ENCODE results near the gene DGKH. TPM values are rescaled to one million over a fixed set of nuclear protein-coding genes. Genes with fewer than 3 reads are reported as not detected.

DGKH gene
- total RNA-seq, 1 experiment from 2014 or later: 22.8 TPM

- H3K4me1 ChIP-seq (ENCODE audit: control insufficient read depth, insufficient read depth, low read length): no peaks in the 10 kb centered on the region
- no peak overlapping the region for H3K27ac ChIP-seq (ENCODE audit: low read length)
- no peaks in the 10 kb centered on the region for H3K27me3 ChIP-seq (ENCODE audit: control insufficient read depth, insufficient read depth, low read length)
- no peak for ATAC-seq
- ChIA-PET CTCF (no interaction called here), POLR2A (no interaction called here)
- intact Hi-C loops (cut with micrococcal nuclease; ENCODE audit: unreplicated experiment): no loop called here
- no peak for DNase-seq (ENCODE audit: low read depth, low spot score)
- no peaks in the 10 kb centered on the region for H3K9me3 ChIP-seq (ENCODE audit: control insufficient read depth, insufficient read depth, low read depth, low read length)
- TF ChIP-seq CTCF (IDR thresholded peaks at IDR 0.05) (no peak), SIN3A (IDR thresholded peaks at IDR 0.05; ENCODE audit: borderline replicate concordance, insufficient read depth, low read depth, low read length) (no peak), REST (IDR thresholded peaks at IDR 0.05; ENCODE audit: insufficient read depth in 1 of 2, low read depth in 2 of 2, low read length in 1 of 2) (no peak), TCF7L2 (IDR thresholded peaks at IDR 0.05; ENCODE audit: low read depth, low read length) (no peak), POLR2AphosphoS5 (IDR thresholded peaks at IDR 0.05; ENCODE audit: low read depth, low read length) (no peak)
- no TSS peak for BruUV-seq (replicated peaks)
- H3K36me3 ChIP-seq (ENCODE audit: control insufficient read depth, insufficient read depth, low read length): peaks cover 2% of the 10 kb centered on the region; the same call in 1 of the 2 replicates
- in situ Hi-C loops (cut with HindIII; ENCODE audit: low pct_unique_long_range_greater_than_20kb, low sequenced_read_pairs): no loop called here
- no peak overlapping the region for H3K4me3 ChIP-seq (ENCODE audit: low read depth in 2 of 2, low read length in 2 of 2)
Observed at GRCh38 chr13:42123600-42123999, 75.2 kb downstream of the DGKH start.

GRCh38 chr13:42125046-42125445 is 76.6 kb downstream of the DGKH start:
- DNase-seq (ENCODE audit: low read depth, low spot score) (no peak), ATAC-seq (no peak)
- Histone ChIP-seq H3K4me3 (ENCODE audit: low read depth in 2 of 2, low read length in 2 of 2) (no peak overlapping the region), H3K9me3 (ENCODE audit: control insufficient read depth, insufficient read depth, low read depth, low read length) (no peaks in the 10 kb centered on the region), H3K4me1 (ENCODE audit: control insufficient read depth, insufficient read depth, low read length) (no peaks in the 10 kb centered on the region), H3K36me3 (ENCODE audit: control insufficient read depth, insufficient read depth, low read length) (peaks cover 4% of the 10 kb centered on the region), H3K27ac (ENCODE audit: low read length) (no peak overlapping the region), H3K27me3 (ENCODE audit: control insufficient read depth, insufficient read depth, low read length) (no peaks in the 10 kb centered on the region)
- CTCF ChIA-PET: no interaction called here
- no TSS peak for BruUV-seq (replicated peaks)
- TF ChIP-seq SIN3A (IDR thresholded peaks at IDR 0.05; ENCODE audit: borderline replicate concordance, insufficient read depth, low read depth, low read length): no peak
- no peak for TF ChIP-seq POLR2AphosphoS5 (IDR thresholded peaks at IDR 0.05; ENCODE audit: low read depth, low read length)
- TF ChIP-seq TCF7L2 (IDR thresholded peaks at IDR 0.05; ENCODE audit: low read depth, low read length): no peak
- TF ChIP-seq REST (IDR thresholded peaks at IDR 0.05; ENCODE audit: insufficient read depth in 1 of 2, low read depth in 2 of 2, low read length in 1 of 2): no peak
- no peak for TF ChIP-seq CTCF (IDR thresholded peaks at IDR 0.05)
- in situ Hi-C loops (cut with HindIII; ENCODE audit: low pct_unique_long_range_greater_than_20kb, low sequenced_read_pairs) (no loop called here), intact Hi-C loops (cut with micrococcal nuclease; ENCODE audit: unreplicated experiment) (no loop called here)
- POLR2A ChIA-PET: no interaction called here
